ENCODE results near the gene ZEB2.

ZEB2 gene

DNA sequence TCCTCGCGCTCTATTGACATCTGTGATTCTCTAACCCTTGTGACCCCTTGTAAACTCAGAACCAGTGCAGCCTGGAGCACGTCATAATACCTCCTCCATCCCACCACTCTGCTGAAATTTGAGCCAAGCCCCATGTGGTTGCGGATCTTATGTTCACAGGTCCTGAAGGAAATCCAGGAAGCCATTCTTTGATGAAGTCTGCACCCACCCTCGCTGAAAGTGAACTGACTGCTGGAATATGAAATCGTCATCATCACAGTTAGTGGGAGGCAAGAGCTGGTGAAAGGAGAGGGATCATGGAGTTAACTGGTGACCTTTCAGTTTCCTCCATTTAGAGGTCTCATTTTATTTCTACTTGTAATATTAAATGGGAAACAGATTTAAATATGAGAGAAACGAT lies 21.6 kb downstream of the ZEB2 start:
- Histone ChIP-seq H3K27ac (replicated peaks) (no peak overlapping the region), H3K4me3 (replicated peaks; ENCODE audit: insufficient read depth, low read length) (no peak overlapping the region), H3K27me3 (ENCODE audit: insufficient read depth, poor library complexity, severe bottlenecking) (no peaks in the 10 kb centered on the region)
- no peak for DNase-seq (ENCODE audit: low read depth in 1 of 2, low spot score in 1 of 2)
- TF ChIP-seq, protein P1, sequence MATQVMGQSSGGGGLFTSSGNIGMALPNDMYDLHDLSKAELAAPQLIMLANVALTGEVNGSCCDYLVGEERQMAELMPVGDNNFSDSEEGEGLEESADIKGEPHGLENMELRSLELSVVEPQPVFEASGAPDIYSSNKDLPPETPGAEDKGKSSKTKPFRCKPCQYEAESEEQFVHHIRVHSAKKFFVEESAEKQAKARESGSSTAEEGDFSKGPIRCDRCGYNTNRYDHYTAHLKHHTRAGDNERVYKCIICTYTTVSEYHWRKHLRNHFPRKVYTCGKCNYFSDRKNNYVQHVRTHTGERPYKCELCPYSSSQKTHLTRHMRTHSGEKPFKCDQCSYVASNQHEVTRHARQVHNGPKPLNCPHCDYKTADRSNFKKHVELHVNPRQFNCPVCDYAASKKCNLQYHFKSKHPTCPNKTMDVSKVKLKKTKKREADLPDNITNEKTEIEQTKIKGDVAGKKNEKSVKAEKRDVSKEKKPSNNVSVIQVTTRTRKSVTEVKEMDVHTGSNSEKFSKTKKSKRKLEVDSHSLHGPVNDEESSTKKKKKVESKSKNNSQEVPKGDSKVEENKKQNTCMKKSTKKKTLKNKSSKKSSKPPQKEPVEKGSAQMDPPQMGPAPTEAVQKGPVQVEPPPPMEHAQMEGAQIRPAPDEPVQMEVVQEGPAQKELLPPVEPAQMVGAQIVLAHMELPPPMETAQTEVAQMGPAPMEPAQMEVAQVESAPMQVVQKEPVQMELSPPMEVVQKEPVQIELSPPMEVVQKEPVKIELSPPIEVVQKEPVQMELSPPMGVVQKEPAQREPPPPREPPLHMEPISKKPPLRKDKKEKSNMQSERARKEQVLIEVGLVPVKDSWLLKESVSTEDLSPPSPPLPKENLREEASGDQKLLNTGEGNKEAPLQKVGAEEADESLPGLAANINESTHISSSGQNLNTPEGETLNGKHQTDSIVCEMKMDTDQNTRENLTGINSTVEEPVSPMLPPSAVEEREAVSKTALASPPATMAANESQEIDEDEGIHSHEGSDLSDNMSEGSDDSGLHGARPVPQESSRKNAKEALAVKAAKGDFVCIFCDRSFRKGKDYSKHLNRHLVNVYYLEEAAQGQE (IDR thresholded peaks at IDR 0.05; ENCODE audit: insufficient replicate concordance, low read depth), result no peak
- TF ChIP-seq POLR2AphosphoS5 (IDR thresholded peaks at IDR 0.05; ENCODE audit: low read depth) (no peak), SPI1 (IDR thresholded peaks at IDR 0.05; ENCODE audit: borderline replicate concordance, low read depth) (no peak), GABPA (IDR thresholded peaks at IDR 0.05; ENCODE audit: low read depth) (no peak)
- TF ChIP-seq, protein P2, sequence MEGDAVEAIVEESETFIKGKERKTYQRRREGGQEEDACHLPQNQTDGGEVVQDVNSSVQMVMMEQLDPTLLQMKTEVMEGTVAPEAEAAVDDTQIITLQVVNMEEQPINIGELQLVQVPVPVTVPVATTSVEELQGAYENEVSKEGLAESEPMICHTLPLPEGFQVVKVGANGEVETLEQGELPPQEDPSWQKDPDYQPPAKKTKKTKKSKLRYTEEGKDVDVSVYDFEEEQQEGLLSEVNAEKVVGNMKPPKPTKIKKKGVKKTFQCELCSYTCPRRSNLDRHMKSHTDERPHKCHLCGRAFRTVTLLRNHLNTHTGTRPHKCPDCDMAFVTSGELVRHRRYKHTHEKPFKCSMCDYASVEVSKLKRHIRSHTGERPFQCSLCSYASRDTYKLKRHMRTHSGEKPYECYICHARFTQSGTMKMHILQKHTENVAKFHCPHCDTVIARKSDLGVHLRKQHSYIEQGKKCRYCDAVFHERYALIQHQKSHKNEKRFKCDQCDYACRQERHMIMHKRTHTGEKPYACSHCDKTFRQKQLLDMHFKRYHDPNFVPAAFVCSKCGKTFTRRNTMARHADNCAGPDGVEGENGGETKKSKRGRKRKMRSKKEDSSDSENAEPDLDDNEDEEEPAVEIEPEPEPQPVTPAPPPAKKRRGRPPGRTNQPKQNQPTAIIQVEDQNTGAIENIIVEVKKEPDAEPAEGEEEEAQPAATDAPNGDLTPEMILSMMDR (IDR thresholded peaks at IDR 0.05; ENCODE audit: insufficient read depth, low read length), result no peak

DNA sequence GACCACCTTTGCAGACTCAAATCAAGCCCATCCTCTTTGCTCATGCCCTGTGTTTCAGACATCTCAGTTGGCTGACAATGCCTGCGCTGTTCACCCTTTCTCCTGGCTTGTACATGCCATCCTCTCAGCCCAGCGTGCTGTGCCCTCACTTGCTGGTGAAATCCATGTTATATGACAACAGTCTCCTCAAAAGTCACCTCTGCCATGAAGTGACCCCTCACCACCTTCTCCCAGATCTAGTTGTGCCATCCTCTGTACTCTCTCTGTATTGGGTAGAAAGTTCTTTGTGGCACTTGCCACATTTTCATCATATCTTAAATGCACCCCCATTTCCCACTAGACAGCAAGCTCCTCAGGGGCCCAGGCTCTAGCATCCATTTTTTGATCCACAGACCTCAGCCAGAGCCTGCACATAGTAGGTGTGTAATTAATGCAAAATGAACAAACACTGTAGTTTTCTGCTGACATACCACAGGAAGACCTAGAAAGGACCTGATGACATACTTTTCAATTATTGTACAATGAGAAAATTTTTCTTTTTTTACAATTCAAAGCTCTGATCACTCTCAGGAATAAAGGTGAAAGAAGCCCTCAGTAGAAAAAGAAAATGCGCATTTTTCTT lies 22.8 kb downstream of the ZEB2 start:
- no peak for DNase-seq (ENCODE audit: low read depth in 1 of 2, low spot score in 1 of 2)
- Histone ChIP-seq H3K27ac (replicated peaks) (no peak overlapping the region), H3K27me3 (ENCODE audit: insufficient read depth, poor library complexity, severe bottlenecking) (no peaks in the 10 kb centered on the region), H3K4me3 (replicated peaks; ENCODE audit: insufficient read depth, low read length) (no peak overlapping the region)
- no peak for TF ChIP-seq SPI1 (IDR thresholded peaks at IDR 0.05; ENCODE audit: borderline replicate concordance, low read depth)
- TF ChIP-seq POLR2AphosphoS5 (IDR thresholded peaks at IDR 0.05; ENCODE audit: low read depth), result 0 out of 2 replicates have a peak, but pooled peaks have one; percentile 40

DNA sequence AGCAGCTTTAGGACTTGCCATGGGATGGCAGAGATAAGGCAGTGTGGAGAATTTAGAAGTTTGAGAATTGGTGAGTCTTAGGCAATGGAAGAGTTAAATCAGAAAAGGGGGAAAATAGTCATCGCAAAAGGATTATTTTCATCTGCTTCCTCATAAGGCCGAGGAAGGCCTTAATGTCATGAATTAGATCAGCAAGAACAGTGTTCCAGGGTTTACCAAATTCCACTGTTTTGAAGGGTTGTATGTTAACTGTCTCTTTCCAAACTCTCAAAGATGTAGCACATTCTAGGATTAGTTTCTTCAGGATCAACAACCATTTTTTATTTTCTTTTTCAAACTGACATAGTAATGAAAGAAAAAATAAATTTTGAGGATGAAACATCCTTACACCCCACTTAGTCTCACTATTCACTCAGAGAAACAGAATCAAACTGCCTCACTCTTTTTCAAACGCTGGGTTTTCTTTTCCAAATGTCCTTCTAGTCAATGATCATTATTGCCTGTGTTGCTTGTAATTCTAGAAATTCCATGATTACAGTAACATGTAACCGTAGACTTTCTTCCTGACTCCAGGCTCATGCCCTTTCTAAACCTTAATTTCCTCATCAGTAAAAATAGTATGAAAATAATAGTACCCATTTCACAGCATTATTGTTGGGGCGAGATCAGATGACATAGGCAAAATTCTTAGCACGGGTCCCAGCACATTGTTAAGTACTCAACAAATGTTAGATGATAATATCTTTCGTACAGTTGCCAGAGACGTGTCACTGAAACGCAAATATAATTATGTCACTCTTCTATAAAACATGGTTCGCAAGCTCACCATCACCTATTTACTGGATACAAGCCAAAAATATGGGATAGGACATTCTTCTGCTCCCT lies 23.6 kb downstream of the ZEB2 start:
- TF ChIP-seq GABPA (IDR thresholded peaks at IDR 0.05; ENCODE audit: low read depth) (no peak), POLR2AphosphoS5 (IDR thresholded peaks at IDR 0.05; ENCODE audit: low read depth) (no peak), SPI1 (IDR thresholded peaks at IDR 0.05; ENCODE audit: borderline replicate concordance, low read depth) (no peak)
- TF ChIP-seq, protein P1 (IDR thresholded peaks at IDR 0.05; ENCODE audit: insufficient replicate concordance, low read depth), result no peak
- TF ChIP-seq, protein P2 (IDR thresholded peaks at IDR 0.05; ENCODE audit: insufficient read depth, low read length), result no peak
- no peak for DNase-seq (ENCODE audit: low read depth in 1 of 2, low spot score in 1 of 2)
- Histone ChIP-seq H3K4me3 (replicated peaks; ENCODE audit: insufficient read depth, low read length) (no peak overlapping the region), H3K27ac (replicated peaks) (peak overlapping the region; percentile 11; the same call in 1 of the 2 replicates), H3K27me3 (ENCODE audit: insufficient read depth, poor library complexity, severe bottlenecking) (no peaks in the 10 kb centered on the region)

Data from HL-60 (cell line).